A549 (cell line): Measurements from ENCODE around the gene SEMA4A. TPM values are rescaled to one million over a fixed set of nuclear protein-coding genes. Genes with fewer than 3 reads are reported as not detected.

ENCODE experiments used
- ATAC-seq, 2 experiments: fragments of 200-7000 bp in 1 of 2; fragments of >200 bp in 1 of 2; cut with Nextera tagmentation in 1 of 2; cut with Tn5 transposase in 1 of 2; 3 replicates each; pipeline versions ENCODE4 v1.8.0 to v1.9.1; 2018 to 2020; ENCODE audit warnings: mild to moderate bottlenecking in 1 of 2, moderate library complexity in 1 of 2
- CTCF ChIA-PET: fragments of 300-600 bp; sonication (Branson Sonifier 250); formaldehyde crosslinking; extraction: SDS; loops from one replicate; lab custom pipeline; 2021; ENCODE audit warnings: antibody characterized with exemption, inconsistent platforms; lab: Yijun Ruan, JAX
- POLR2A ChIA-PET: fragments of 350-600 bp; formaldehyde crosslinking; extraction: SDS; loops from one replicate; lab custom pipeline; 2021; ENCODE audit warnings: antibody characterized with exemption, inconsistent platforms; lab: Yijun Ruan, JAX
- DNase-seq, 2 experiments: peaks; one replicate each; pipeline versions ENCODE4 v3.0.0 to v3.0.0-alpha.2; 2011 to 2016; ENCODE audit warnings: low read depth in 1 of 2, low spot score in 1 of 2
- FAIRE-seq: peaks from 2 replicates; lab custom pipeline; 2011; peaks lifted over from hg19 to GRCh38; lab: Jason Lieb, UNC
- H3K27ac ChIP-seq, 2 experiments: fragments of >200 bp; sonication (Bioruptor Twin); formaldehyde crosslinking; 3 replicates each; pipeline ENCODE4 v1.5.1; 2016 to 2017
- H3K4me1 ChIP-seq: fragments of >200 bp; sonication (Bioruptor Twin); formaldehyde crosslinking; 3 replicates; pipeline ENCODE4 v1.6.1; 2016
- H3K4me2 ChIP-seq: fragments of >200 bp; sonication (Bioruptor Twin); formaldehyde crosslinking; 3 replicates; pipeline ENCODE4 v1.6.1; 2016
- H3K4me3 ChIP-seq: fragments of >200 bp; sonication (Bioruptor Twin); formaldehyde crosslinking; 3 replicates; pipeline ENCODE4 v1.5.1; 2016
- H3K9me3 ChIP-seq: fragments of >200 bp; sonication (Bioruptor Twin); formaldehyde crosslinking; 3 replicates; pipeline ENCODE4 v1.6.1; 2016
- BHLHE40 ChIP-seq: IDR thresholded peaks from 2 replicates; pipeline ENCODE4 v1.6.1; 2012; ENCODE audit warnings: low read depth, low read length, inconsistent platforms
- E2F6 ChIP-seq: IDR thresholded peaks from 2 replicates; pipeline ENCODE4 v1.6.1; 2012; ENCODE audit warnings: low read depth, borderline replicate concordance
- EHF ChIP-seq: fragments of 250-450 bp; sonication (Bioruptor Pico); IDR thresholded peaks from 2 replicates; pipeline ENCODE4 v1.5.0; 2020; ENCODE audit warnings: mild to moderate bottlenecking
- EHMT2 ChIP-seq: fragments of 200-600 bp; sonication (generic); IDR thresholded peaks from 2 replicates; pipeline ENCODE4 v1.6.1; 2016; ENCODE audit warnings: antibody characterized with exemption, low read depth, mild to moderate bottlenecking, moderate library complexity
- ESRRA ChIP-seq: fragments of 150-350 bp; IDR thresholded peaks from 2 replicates; pipeline ENCODE4 v1.6.1; 2014; ENCODE audit warnings: mild to moderate bottlenecking, low read length, borderline replicate concordance
- FOXS1 ChIP-seq: fragments of 250-450 bp; sonication (Bioruptor Pico); IDR thresholded peaks from 2 replicates; pipeline ENCODE4 v1.5.0; 2020; ENCODE audit warnings: mild to moderate bottlenecking, moderate library complexity
- GATA3 ChIP-seq: IDR thresholded peaks from 2 replicates; pipeline ENCODE4 v1.6.1; 2012; ENCODE audit warnings: borderline replicate concordance
- HOXB13 ChIP-seq: fragments of 250-450 bp; sonication (Bioruptor Pico); IDR thresholded peaks from 2 replicates; pipeline ENCODE4 v1.5.0; 2020; ENCODE audit warnings: low read depth, mild to moderate bottlenecking, moderate library complexity
- JUN ChIP-seq, 2 experiments: fragments of >200 bp; sonication (Bioruptor Twin); formaldehyde crosslinking; IDR thresholded peaks; 2 replicates in 1 of 2; 3 replicates in 1 of 2; pipeline ENCODE4 v1.6.1; 2016 to 2017
- POLR2A ChIP-seq: IDR thresholded peaks from 2 replicates; pipeline ENCODE4 v1.6.1; 2012; ENCODE audit warnings: mild to moderate bottlenecking, low read length
- RAD21 ChIP-seq, 2 experiments: fragments of >200 bp in 1 of 2; sonication (Bioruptor Twin) in 1 of 2; formaldehyde crosslinking in 1 of 2; IDR thresholded peaks in 1 of 2; conservative IDR thresholded peaks in 1 of 2; 2 replicates in 1 of 2; 3 replicates in 1 of 2; pipeline ENCODE4 v1.6.1; 2012 to 2018; ENCODE audit warnings: inconsistent platforms in 1 of 2
- REST ChIP-seq: fragments of 200-600 bp; sonication (generic); IDR thresholded peaks from 2 replicates; pipeline ENCODE4 v1.6.1; 2016; ENCODE audit warnings: antibody characterized with exemption, mild to moderate bottlenecking, moderate library complexity
- TP53 ChIP-seq: fragments of 250-450 bp; sonication (Bioruptor Pico); IDR thresholded peaks from 2 replicates; pipeline ENCODE4 v1.5.0; 2021; ENCODE audit warnings: mild to moderate bottlenecking, moderate library complexity
- USF2 ChIP-seq: fragments of 450-650 bp; IDR thresholded peaks from 2 replicates; pipeline ENCODE4 v1.6.1; 2014; ENCODE audit warnings: antibody characterized with exemption
- ZSCAN20 ChIP-seq: fragments of 250-450 bp; sonication (Bioruptor Pico); IDR thresholded peaks from 2 replicates; pipeline ENCODE4 v1.8.0; 2022; ENCODE audit warnings: mild to moderate bottlenecking, moderate library complexity
- WGBS: methylation state at CpG from one replicate; pipeline ENCODE4 v1.1.6; 2017; ENCODE audit errors: missing lambda C conversion rate; 5-methylcytosine and 5-hydroxymethylcytosine counted together
- polyA plus RNA-seq, 4 experiments: library from polyadenylated mRNA; depleted of rRNA in 3 of 4; stranded (reverse); fragments of >200 nt; fragmentation: RNase III in 1 of 4; extraction: RNeasy Plus Mini Kit Qiagen cat#74134 plus additional on column Dnase treatment in 1 of 4; gene quantifications; 2 replicates in 3 of 4; 3 replicates in 1 of 4; pipeline ENCODE4 v1.2.3, GENCODE V29; 2011 to 2017

The SEMA4A gene
- polyA plus RNA-seq, 2 of the 4 experiments (the other 2 are of a cell fraction) = 0.04 to 0.27 TPM

- WGBS = 66% methylated on average over 10 of the region's 11 CpGs
- Histone ChIP-seq H3K27ac (peak overlapping the region; percentile 92 to 96), H3K4me3 (peak overlapping the region; percentile 36; the same call in 2 of the 3 replicates), H3K9me3 (no peaks in the 10 kb centered on the region)
- FAIRE-seq = no peak
- POLR2A ChIA-PET = interaction anchor here (1.8 to 6.0 kb wide), 3 partner anchors 8 to 23 kb away, joined by 7 to 49 read pairs (median 32); partner anchors contain the start of gene LMNA
- TF ChIP-seq USF2 = no peak
- TF ChIP-seq TP53 (CRISPR knock-in tag) = no peak
- TF ChIP-seq POLR2A = no peak
- 0 out of 2 replicates have a peak, but pooled peaks have one; percentile 19 for TF ChIP-seq FOXS1
- 0 out of 2 replicates have a peak, but pooled peaks have one; percentile 12 for TF ChIP-seq EHF (CRISPR knock-in tag)
- no peak for TF ChIP-seq HOXB13 (CRISPR knock-in tag)
- TF ChIP-seq, all 56 proteins: peak for 2
- ATAC-seq (peak in 1 of 2 experiments; percentile 34; a peak in 3 of 6 replicates), DNase-seq (peak in 1 of 2 experiments; percentile 73)
- H3K4me2 ChIP-seq = peak overlapping the region; percentile 98
- CTCF ChIA-PET = interaction anchor here (1.3 to 29.4 kb wide), 5 partner anchors 9 to 120 kb away, joined by 3 to 2239 read pairs (median 4); partner anchors contain the start of genes LMNA and SEMA4A
- H3K4me1 ChIP-seq = peaks cover 90% of the 10 kb centered on the region
Observed at GRCh38 chr1:156104861-156105832, 48.2 kb upstream of the SEMA4A start.

- 37% methylated on average over 12 of the region's 14 CpGs for WGBS
- Histone ChIP-seq H3K27ac (peak overlapping the region; percentile 92 to 96), H3K4me3 (peak overlapping the region; percentile 36), H3K4me1 (peaks cover 73% of the 10 kb centered on the region), H3K4me2 (peak overlapping the region; percentile 98), H3K9me3 (no peaks in the 10 kb centered on the region)
- DNase-seq = peak in 1 of 2 experiments; percentile 73
- ATAC-seq = peak; percentile 34 to 45
- FAIRE-seq = no peak
- CTCF ChIA-PET = interaction anchor here (0.5 to 29.4 kb wide), 8 partner anchors 8 to 584 kb away, joined by 3 to 2239 read pairs (median 6); partner anchors contain the start of genes LMNA and SEMA4A
- TF ChIP-seq ESRRA = no peak
- TF ChIP-seq E2F6 = no peak
- 0 out of 5 replicates have a peak, but pooled peaks of 1 of the 2 experiments have one; percentile 3 for TF ChIP-seq RAD21 (conservative IDR thresholded peaks at IDR 0.05 in 1 of 2, IDR thresholded peaks at IDR 0.05 in 1 of 2)
- TF ChIP-seq JUN (IDR thresholded peaks at IDR 0.05) = peak in 1 of 2 experiments; percentile 70; a peak in 3 of 5 replicates
- no peak for TF ChIP-seq BHLHE40
- 0 out of 2 replicates have a peak, but pooled peaks have one; percentile 44 for TF ChIP-seq ZSCAN20 (CRISPR knock-in tag)
- TF ChIP-seq EHMT2 = no peak
- TF ChIP-seq REST = no peak
- no peak for TF ChIP-seq GATA3
- TF ChIP-seq EHF (CRISPR knock-in tag) = no peak
- POLR2A ChIA-PET = interaction anchor here (1.0 to 6.0 kb wide), 6 partner anchors 8 to 21 kb away, joined by 4 to 49 read pairs (median 8); partner anchors contain the start of gene LMNA
Observed at GRCh38 chr1:156106624-156107488, 46.5 kb upstream of the SEMA4A start.
